ENCODE measurements around the gene PNLIP.

- TF ChIP-seq CTCF (IDR thresholded peaks at IDR 0.05), result no peak
- no peak for TF ChIP-seq POLR2A (IDR thresholded peaks at IDR 0.05; ENCODE audit: low read depth)
- TF ChIP-seq EP300 (IDR thresholded peaks at IDR 0.05), result no peak
- TF ChIP-seq POLR2AphosphoS5 (IDR thresholded peaks at IDR 0.05), result no peak
These were observed 64.9 kb downstream of the PNLIP start for GRCh38 chr10:116610443-116611152.
